Astrocyte (in vitro differentiated cells and primary cell): ENCODE data around the gene AUTS2.

ENCODE experiments used
- EZH2 ChIP-seq: IDR thresholded peaks from 2 replicates; pipeline ENCODE4 v1.6.1; 2012; ENCODE audit warnings: mild to moderate bottlenecking, low read length, inconsistent platforms; ENCODE audit not compliant: insufficient read depth
- TF ChIP-seq, protein P1 (sequence below): IDR thresholded peaks from 2 replicates; pipeline ENCODE4 v1.5.1; 2011; ENCODE audit warnings: low read depth, mild to moderate bottlenecking, inconsistent platforms, low read length, moderate library complexity; ENCODE audit not compliant: insufficient read depth

GRCh38 chr7:70414368-70414767 lies 816.1 kb downstream of the AUTS2 start:
- TF ChIP-seq, protein P1, sequence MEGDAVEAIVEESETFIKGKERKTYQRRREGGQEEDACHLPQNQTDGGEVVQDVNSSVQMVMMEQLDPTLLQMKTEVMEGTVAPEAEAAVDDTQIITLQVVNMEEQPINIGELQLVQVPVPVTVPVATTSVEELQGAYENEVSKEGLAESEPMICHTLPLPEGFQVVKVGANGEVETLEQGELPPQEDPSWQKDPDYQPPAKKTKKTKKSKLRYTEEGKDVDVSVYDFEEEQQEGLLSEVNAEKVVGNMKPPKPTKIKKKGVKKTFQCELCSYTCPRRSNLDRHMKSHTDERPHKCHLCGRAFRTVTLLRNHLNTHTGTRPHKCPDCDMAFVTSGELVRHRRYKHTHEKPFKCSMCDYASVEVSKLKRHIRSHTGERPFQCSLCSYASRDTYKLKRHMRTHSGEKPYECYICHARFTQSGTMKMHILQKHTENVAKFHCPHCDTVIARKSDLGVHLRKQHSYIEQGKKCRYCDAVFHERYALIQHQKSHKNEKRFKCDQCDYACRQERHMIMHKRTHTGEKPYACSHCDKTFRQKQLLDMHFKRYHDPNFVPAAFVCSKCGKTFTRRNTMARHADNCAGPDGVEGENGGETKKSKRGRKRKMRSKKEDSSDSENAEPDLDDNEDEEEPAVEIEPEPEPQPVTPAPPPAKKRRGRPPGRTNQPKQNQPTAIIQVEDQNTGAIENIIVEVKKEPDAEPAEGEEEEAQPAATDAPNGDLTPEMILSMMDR: no peak
- TF ChIP-seq EZH2: no peak
